Measurements from ENCODE around the gene LCN6.
"Not testable (repeated sequence)": the region's sequence is repeated elsewhere in the genome, so short reads cannot be mapped to it uniquely, and the experiment has no call there.

The LCN6 gene

GRCh38 chr9:136784997-136785361 lies 36.7 kb upstream of the LCN6 start:
- no peak for DNase-seq (ENCODE audit: extremely low spot score, insufficient read length, low read depth)
- peak; percentile 49 for FAIRE-seq

DNA sequence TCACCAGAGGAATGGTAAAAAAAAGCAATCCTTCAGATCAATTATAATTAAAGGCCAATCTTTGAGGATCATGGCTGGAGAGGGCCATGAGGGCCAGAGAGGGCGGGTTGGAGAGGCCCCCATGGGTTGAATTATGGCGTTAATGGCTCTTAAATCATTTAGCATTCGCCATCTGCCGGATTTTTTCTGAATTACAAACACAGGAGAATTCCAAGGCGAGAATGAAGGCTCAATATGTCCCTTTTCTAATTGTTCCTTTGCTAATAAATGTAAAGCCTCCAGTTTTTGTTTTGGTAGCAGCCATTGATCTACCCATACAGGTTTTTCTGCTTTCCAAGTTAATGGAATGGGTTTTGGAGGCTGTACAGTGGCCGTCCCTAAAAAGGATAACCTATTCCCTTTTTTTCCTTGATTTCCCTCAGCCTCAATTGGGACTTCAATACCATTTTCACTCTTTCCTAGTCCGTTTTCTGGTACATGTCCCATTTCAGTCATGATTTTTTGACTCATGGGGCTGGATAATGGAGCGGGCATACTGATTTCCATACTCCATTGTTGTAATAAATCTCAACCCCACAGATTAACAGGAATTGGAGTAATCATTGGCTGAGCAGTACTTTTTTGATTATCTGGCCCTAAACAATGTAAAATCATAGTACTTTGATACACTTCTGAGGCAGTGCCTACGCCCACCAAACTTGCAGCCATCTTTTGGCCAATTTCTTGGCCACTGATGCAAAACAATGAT lies 36.1 kb upstream of the LCN6 start:
- FAIRE-seq = no peak

DNA sequence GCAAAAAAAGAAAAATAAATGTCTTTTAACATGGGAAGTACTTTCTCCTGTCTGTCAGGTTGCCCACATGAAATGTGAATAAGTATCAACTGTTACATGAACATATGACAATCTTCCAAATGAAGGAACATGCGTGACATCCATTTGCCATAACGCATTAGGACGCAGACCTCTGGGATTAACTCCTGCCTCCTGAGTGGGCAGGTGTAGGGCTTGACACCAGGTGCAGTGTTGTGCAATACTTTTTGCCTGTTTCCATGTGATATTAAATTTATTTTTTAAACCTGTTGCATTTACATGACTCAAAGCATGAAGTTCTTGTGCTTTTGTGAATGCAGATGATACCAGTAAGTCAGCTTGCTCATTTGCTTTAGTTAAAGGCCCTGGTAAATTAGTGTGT lies 34.1 kb upstream of the LCN6 start:
- no peak for FAIRE-seq
- DNase-seq (ENCODE audit: extremely low spot score, insufficient read length, low read depth) = no peak

More for the DNA sequence above, 36.1 kb upstream of the LCN6 start:
- DNase-seq (ENCODE audit: extremely low spot score, insufficient read length, low read depth) = no peak

DNA sequence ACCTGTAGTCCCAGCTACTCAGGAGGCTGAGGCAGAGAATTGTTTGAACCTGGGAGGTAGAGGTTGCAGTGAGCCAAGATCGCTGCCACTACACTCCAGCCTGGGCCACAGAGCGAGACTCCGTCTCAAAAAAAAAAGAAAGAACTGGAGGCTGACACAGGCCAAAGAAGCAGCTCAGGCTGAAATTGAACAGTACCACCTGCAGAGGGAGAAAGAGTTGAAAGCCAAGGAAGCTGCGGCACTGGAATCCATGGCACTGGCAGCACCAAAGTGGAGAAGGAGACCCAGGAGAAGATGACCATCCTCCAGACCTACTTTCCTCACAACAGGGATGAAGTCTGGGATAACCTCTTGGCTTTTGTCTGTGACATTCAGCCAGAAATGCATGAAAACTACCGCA lies 31.5 kb upstream of the LCN6 start:
- DNase-seq (ENCODE audit: extremely low spot score, insufficient read length, low read depth) (no peak), FAIRE-seq (no peak)

DNA sequence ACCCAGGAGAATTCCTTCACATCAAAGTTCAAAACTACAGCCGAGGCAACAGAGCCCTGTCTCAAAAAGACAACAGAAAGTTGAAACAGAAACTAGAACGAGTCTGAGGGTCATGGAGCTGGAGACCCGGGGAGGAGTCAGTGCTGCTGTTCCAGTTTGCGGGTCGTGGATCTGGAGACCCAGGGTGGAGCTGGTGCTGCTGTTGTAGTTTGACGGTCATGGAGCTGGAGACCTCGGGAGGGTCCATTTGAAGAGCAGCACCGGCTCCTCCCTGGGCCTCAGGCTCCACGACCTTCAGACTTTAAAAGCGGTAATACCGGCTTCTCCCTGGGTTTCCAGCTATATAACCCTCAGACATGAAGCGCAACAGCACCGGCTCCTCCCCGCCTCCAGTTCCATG lies 29.0 kb upstream of the LCN6 start:
- DNase-seq (ENCODE audit: extremely low spot score, insufficient read length, low read depth) (no peak), FAIRE-seq (no peak)

DNA sequence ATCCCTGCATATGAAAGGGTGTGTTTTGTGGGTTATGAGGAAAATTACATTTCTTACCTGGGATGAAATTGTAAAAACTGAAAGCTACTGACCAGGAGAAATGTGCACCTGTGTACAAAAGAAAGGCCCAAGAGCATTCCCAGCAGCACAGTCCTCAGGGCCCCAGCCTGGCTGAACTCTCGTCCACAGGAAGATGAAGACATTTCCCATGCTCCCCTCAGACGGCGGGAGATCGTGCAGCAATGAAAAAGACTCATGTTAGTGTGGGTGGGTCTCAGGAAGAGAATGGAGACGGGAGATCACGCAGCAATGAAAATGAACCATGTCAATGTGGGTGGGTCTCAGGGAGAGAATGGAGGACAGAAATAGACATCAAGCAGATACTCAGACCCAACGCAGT lies 28.6 kb upstream of the LCN6 start:
- FAIRE-seq (no peak), DNase-seq (ENCODE audit: extremely low spot score, insufficient read length, low read depth) (no peak)

GRCh38 chr9:136775191-136775590 lies 26.9 kb upstream of the LCN6 start:
- DNase-seq (ENCODE audit: extremely low spot score, insufficient read length, low read depth) (no peak), FAIRE-seq (no peak)

DNA sequence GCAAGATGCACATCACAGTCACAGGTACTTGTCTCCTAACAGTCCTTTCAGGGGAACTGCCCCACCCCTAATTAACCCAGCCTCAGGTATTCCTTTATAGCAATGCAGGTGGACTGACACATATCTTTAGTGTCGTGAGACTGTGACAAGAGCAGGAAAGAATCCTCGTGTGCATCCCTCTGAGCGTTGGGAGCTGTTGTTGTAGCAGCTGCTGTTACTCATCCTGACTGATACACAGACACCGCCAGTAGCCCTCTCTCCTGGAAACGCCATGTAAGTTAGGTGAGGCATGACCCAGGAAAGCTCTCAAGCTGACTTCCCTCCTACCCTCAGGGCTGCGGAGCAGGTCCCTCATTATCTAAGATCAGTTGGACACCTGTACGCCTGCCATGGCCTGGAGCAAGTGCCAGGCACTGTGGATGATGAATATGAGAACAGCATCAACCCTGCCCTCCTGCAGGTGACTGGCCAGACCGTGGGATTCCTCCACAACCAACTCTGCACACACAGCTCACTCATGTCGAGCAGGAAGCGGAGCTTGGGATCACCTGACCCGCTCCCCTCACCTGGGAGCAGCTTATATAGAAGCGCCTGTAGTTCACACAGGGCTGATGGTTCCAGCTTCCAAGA lies 26.2 kb upstream of the LCN6 start:
- FAIRE-seq (no peak), DNase-seq (ENCODE audit: extremely low spot score, insufficient read length, low read depth) (no peak)

DNA sequence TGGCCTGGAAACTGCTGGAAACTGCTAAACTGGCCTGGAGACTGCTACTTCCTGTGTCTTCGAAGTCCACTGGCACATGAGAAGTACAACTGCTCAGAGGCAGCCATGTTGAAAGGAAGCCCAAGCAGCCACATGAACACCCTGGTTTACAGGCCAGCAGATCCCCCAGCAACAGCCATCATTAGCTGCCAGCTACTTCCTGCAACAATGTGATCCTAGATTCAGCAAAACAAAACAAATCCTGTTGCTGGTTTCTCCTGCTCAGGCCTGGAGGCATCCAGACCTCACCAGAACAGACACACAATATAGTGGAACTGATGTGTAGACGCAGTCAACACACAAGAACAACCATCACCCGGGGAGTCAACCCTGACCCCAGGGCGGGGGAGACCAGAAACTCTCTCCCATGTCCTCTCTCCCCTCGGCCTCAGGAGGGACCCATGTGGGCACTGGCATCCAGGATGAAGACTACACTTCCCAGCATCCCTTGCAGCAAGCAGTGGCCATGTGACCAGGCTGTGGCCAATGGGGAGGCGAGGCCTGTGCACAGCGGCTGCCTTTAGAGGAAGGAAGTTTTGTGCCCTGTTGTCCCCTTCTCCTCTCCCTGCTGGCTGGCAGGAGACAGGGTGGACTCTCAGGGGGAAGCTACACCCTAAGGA lies 25.2 kb upstream of the LCN6 start:
- peak; percentile 24 for FAIRE-seq
- DNase-seq (ENCODE audit: extremely low spot score, insufficient read length, low read depth) = no peak

DNA sequence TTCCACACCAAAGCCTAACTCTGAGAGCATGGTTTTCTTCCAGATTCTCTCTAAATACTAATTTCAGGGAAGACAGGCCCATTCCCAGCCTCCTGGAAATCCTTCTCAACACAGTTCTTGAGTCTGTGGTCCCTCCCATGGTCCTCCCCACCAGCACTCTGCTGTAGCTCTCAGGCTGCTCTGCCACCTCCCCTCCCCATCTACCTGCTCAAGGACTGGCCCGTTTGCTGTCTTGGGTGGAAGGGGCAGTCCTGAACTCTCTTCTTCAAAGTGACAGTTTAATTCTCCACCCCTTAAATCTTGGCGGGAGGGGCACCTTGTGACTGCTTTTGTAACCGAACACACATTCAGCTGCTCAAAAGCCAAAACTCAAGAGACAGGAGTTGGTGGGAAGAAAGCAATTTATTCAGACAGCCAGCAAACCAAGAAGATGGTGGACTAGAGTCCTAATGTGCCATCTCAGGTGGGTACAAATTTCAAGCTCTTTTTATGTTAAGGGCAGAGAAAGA lies 23.6 kb upstream of the LCN6 start:
- DNase-seq (ENCODE audit: extremely low spot score, insufficient read length, low read depth) (no peak), FAIRE-seq (no peak)

GRCh38 chr9:136769710-136770191 lies 21.4 kb upstream of the LCN6 start:
- FAIRE-seq = no peak
- no peak for DNase-seq (ENCODE audit: extremely low spot score, insufficient read length, low read depth)

DNA sequence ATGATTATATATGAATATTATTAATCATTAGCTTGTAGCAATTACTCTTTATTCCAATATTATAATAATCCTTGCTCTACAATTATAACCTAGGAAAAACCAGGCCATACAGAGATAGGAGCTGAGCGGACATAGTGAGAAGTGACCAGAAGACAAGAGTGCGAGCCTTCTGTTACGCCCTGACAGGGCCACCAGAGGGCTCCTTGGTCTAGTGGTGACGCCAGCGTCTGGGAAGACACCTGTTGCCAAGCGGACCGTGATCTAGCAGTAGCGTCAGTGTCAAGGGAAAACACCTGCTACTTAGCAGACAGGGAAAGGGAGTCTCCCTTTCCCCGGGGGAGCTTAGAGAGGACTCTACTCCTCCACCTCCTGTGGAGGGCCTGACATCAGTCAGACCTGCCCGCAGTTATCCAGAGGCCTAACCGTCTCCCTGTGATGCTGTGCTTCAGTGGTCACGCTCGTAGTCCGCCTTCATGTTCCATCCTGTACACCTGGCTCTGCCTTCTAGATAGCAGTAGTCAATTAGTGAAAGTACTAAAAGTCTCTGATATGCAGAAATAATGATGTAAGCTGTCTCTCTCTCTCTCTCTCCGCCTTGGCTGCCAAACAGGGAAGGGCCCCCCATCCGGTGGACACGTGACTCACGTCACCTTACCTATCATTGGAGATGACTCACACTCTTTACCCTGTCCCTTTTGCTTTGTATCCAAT lies 18.2 kb upstream of the LCN6 start:
- FAIRE-seq = peak; percentile 83
- DNase-seq (ENCODE audit: extremely low spot score, insufficient read length, low read depth) = not testable (repeated sequence)

GRCh38 chr9:136765745-136766409 lies 17.6 kb upstream of the LCN6 start:
- DNase-seq (ENCODE audit: extremely low spot score, insufficient read length, low read depth) = not testable (repeated sequence)
- FAIRE-seq = peak; percentile 81

DNA sequence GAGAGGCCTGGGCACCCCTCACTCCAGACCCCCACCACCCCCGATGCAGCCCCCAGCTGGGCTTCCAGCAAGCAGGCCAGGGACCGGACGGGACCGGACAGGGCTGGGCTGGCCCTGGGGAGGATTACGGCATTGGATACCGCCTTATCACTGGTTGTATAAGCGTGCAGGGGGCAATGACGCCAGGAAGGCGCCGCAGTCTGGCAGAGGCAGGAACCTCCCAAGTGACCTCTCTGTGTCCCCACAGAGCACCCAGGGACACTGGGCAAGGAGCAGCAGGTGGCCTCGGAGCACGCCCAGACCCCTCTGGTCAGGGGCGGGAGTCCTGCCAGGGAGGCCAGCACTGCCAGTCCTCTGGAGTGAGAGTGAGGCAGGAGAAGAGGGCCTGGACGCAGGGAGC lies 16.7 kb upstream of the LCN6 start:
- FAIRE-seq (no peak), DNase-seq (ENCODE audit: extremely low spot score, insufficient read length, low read depth) (no peak)

GRCh38 chr9:136764301-136764891 lies 16.1 kb upstream of the LCN6 start, which contains the start of gene LCN15:
LCN15 (minus strand) TSS chr9:136764518; CDS start chr9:136764488, 30 bp downstream.
- DNase-seq (ENCODE audit: extremely low spot score, insufficient read length, low read depth) (no peak), FAIRE-seq (no peak)

- FAIRE-seq = no peak
These were observed 15.3 kb upstream of the LCN6 start for GRCh38 chr9:136763649-136764035.

GRCh38 chr9:136762915-136763648 lies 14.8 kb upstream of the LCN6 start:
- no peak for FAIRE-seq
- no peak for DNase-seq (ENCODE audit: extremely low spot score, insufficient read length, low read depth)

More at GRCh38 chr9:136763649-136764035, 15.3 kb upstream of the LCN6 start:
- DNase-seq (ENCODE audit: extremely low spot score, insufficient read length, low read depth) = no peak

GRCh38 chr9:136762221-136762691 lies 13.9 kb upstream of the LCN6 start:
- no peak for FAIRE-seq
- DNase-seq (ENCODE audit: extremely low spot score, insufficient read length, low read depth) = no peak

All from GM18507 (cell line).